Natural killer cell (primary cell): ENCODE measurements around the gene FAP. TPM values are rescaled to one million over a fixed set of nuclear protein-coding genes. Genes with fewer than 3 reads are reported as not detected.

Experiments used
- ATAC-seq, 3 donors: fragments of 150-1000 bp in 2 of 3; fragments of 200-7000 bp in 1 of 3; cut with Tn5 transposase; 1 replicate in 1 of 3; 2 replicates in 2 of 3; pipeline ENCODE4 v1.10.0; 2021; ENCODE audit warnings: mild to moderate bottlenecking in 2 of 3, moderate library complexity in 2 of 3
- DNase-seq, 2 donors: peaks; one replicate each; pipeline versions ENCODE4 v3.0.0 to v3.0.0-alpha.2; 2013 to 2021; ENCODE audit warnings: mixed read lengths in 1 of 2
- H3K27ac ChIP-seq: one replicate; pipeline ENCODE4 v1.5.1; 2013; ENCODE audit warnings: mild to moderate bottlenecking, low read length
- H3K27me3 ChIP-seq: one replicate; pipeline ENCODE4 v1.6.1; 2013; ENCODE audit warnings: low read length; ENCODE audit not compliant: control insufficient read depth, insufficient read depth
- H3K36me3 ChIP-seq: one replicate; pipeline ENCODE4 v1.6.1; 2013; ENCODE audit warnings: low read length; ENCODE audit not compliant: control insufficient read depth, insufficient read depth
- H3K4me1 ChIP-seq: one replicate; pipeline ENCODE4 v1.6.1; 2013; ENCODE audit warnings: low read length; ENCODE audit not compliant: control insufficient read depth, insufficient read depth
- H3K4me3 ChIP-seq: one replicate; pipeline ENCODE4 v1.5.1; 2013; ENCODE audit warnings: low read length
- H3K9me3 ChIP-seq: one replicate; pipeline ENCODE4 v1.6.1; 2013; ENCODE audit warnings: low read length; ENCODE audit not compliant: control insufficient read depth, insufficient read depth
- H3K27ac Mint-ChIP-seq, 2 donors: one replicate each; pipeline ENCODE4 v1.8.0; 2022; ENCODE audit warnings: mild to moderate bottlenecking in 2 of 2, mixed read lengths in 2 of 2, moderate library complexity in 1 of 2
- H3K27me3 Mint-ChIP-seq, 2 donors: one replicate each; pipeline ENCODE4 v1.8.0; 2022; ENCODE audit warnings: low read depth in 2 of 2, mixed read lengths in 2 of 2
- H3K36me3 Mint-ChIP-seq: one replicate; pipeline ENCODE4 v1.8.0; 2022; ENCODE audit warnings: mixed read lengths
- H3K4me1 Mint-ChIP-seq, 2 donors: one replicate each; pipeline ENCODE4 v1.8.0; 2022; ENCODE audit warnings: mixed read lengths in 2 of 2
- H3K4me3 Mint-ChIP-seq: one replicate; pipeline ENCODE4 v1.8.0; 2022; ENCODE audit warnings: mild to moderate bottlenecking, moderate library complexity, mixed read lengths
- H3K9me3 Mint-ChIP-seq, 2 donors: one replicate each; pipeline ENCODE4 v1.8.0; 2022; ENCODE audit warnings: mixed read lengths in 2 of 2
- WGBS: methylation state at CpG from one replicate; pipeline ENCODE4 v1.1.7; 2013; ENCODE audit warnings: missing lambda C conversion rate; ENCODE audit not compliant: insufficient coverage; 5-methylcytosine and 5-hydroxymethylcytosine counted together
- intact Hi-C: fragments of 100-400 bp; cut with micrococcal nuclease; formaldehyde crosslinking; loops from one replicate; pipeline ENCODE4 v1.14.2; 2022
- total RNA-seq, 4 donors: library from RNA; stranded (reverse); fragments of 120-200 nt in 1 of 4; gene quantifications; one replicate each; pipeline versions ENCODE4 v1.2.3 to v1.2.4, GENCODE V29; 2013 to 2022
- TF ChIP-seq, protein P1 (sequence below): fragments of 200-600 bp; IDR thresholded peaks from one replicate; pipeline ENCODE4 v1.8.0; 2022; ENCODE audit warnings: antibody characterized with exemption

FAP gene
- total RNA-seq, 3 donors from 2014 or later (not counting 1 experiment from before 2014, with no cell fraction given) = not detected

DNA sequence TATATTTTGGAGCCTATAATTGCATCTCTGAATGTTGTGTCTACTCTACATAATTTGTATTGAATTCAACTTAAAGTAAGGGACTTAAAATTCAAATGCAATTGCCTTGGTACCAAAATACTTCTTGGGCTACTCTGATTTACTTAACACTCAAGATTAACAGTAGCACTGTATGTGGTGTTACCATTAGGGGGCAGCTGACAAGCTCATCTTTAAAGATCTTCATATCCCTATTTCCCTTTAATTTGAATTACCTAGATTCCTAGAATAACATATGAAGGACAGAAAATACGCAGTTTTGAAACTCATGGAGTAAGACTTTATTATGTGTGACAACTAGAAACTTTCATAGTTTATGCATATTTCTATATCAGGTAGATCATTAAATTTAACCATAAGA is 37.4 kb upstream of the FAP start:
- peaks cover 18% of the 10 kb centered on the region for H3K36me3 Mint-ChIP-seq
- H3K9me3 Mint-ChIP-seq = no peaks in the 10 kb centered on the region
- Histone ChIP-seq H3K27ac (no peak overlapping the region), H3K4me3 (no peak overlapping the region), H3K27me3 (no peaks in the 10 kb centered on the region), H3K4me1 (no peaks in the 10 kb centered on the region), H3K36me3 (peaks cover 84% of the 10 kb centered on the region), H3K9me3 (no peaks in the 10 kb centered on the region)
- no peak overlapping the region for H3K4me3 Mint-ChIP-seq
- no peak overlapping the region for H3K27ac Mint-ChIP-seq
- ATAC-seq (no peak), DNase-seq (no peak)
- H3K4me1 Mint-ChIP-seq = no peaks in the 10 kb centered on the region
- WGBS = no CpG with 5 or more reads among the region's 1 CpG
- TF ChIP-seq, protein P1, sequence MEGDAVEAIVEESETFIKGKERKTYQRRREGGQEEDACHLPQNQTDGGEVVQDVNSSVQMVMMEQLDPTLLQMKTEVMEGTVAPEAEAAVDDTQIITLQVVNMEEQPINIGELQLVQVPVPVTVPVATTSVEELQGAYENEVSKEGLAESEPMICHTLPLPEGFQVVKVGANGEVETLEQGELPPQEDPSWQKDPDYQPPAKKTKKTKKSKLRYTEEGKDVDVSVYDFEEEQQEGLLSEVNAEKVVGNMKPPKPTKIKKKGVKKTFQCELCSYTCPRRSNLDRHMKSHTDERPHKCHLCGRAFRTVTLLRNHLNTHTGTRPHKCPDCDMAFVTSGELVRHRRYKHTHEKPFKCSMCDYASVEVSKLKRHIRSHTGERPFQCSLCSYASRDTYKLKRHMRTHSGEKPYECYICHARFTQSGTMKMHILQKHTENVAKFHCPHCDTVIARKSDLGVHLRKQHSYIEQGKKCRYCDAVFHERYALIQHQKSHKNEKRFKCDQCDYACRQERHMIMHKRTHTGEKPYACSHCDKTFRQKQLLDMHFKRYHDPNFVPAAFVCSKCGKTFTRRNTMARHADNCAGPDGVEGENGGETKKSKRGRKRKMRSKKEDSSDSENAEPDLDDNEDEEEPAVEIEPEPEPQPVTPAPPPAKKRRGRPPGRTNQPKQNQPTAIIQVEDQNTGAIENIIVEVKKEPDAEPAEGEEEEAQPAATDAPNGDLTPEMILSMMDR = no peak
- H3K27me3 Mint-ChIP-seq = no peaks in the 10 kb centered on the region
- intact Hi-C loops = no loop called here

DNA sequence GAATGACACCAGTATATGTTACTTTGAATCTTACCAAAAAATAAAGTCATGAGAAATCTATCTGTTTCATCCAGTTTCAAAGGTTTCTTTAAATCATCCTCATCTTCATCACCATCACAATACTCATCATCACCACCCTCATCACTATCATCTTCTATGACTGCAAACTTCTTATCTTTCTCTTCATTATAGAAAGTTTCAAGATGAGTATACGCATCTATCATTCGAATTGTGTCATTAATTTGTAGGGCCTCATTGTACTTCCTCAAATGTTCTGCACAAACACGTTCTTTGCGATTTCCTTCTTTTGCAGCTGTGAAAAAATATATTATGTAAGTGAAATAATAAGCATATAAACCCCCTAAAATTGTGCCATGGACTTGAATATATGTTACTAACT is 34.1 kb upstream of the FAP start:
- Mint-ChIP-seq H3K36me3 (peaks cover 20% of the 10 kb centered on the region), H3K27ac (no peak overlapping the region), H3K9me3 (no peaks in the 10 kb centered on the region), H3K4me3 (no peak overlapping the region), H3K27me3 (no peaks in the 10 kb centered on the region), H3K4me1 (no peaks in the 10 kb centered on the region)
- 40% methylated on average over 2 of the region's 4 CpGs for WGBS
- peaks cover 67% of the 10 kb centered on the region for H3K36me3 ChIP-seq
- DNase-seq (no peak), ATAC-seq (no peak)
- intact Hi-C loops = no loop called here
- H3K9me3 ChIP-seq = no peaks in the 10 kb centered on the region
- TF ChIP-seq, protein P1 = no peak
- H3K4me3 ChIP-seq = no peak overlapping the region
- H3K27me3 ChIP-seq = no peaks in the 10 kb centered on the region
- H3K27ac ChIP-seq = no peak overlapping the region
- H3K4me1 ChIP-seq = no peaks in the 10 kb centered on the region

DNA sequence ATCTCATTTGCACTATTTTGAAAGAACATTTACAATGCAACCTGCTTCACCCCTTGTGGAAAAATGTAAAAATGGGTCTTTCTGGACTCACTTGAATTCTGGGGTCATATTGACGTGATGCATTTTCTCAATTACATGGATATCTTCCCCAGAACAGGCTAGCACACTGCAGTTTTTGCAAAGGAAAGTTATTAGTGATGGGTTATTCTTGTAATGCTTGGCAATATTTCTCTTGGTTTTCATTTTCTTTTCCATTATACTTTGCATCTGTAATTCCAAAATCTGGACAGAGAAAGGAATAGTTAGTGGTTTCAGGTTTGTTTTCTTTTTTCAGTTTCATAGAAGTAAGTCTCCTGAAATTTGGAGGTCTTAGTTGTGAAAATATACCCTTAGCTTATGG is 24.8 kb upstream of the FAP start:
- Mint-ChIP-seq H3K4me3 (no peak overlapping the region), H3K27me3 (no peaks in the 10 kb centered on the region), H3K9me3 (no peaks in the 10 kb centered on the region), H3K36me3 (peaks cover 48% of the 10 kb centered on the region), H3K27ac (no peak overlapping the region), H3K4me1 (no peaks in the 10 kb centered on the region)
- TF ChIP-seq, protein P1 = no peak
- ATAC-seq = no peak
- no peaks in the 10 kb centered on the region for H3K9me3 ChIP-seq
- no peaks in the 10 kb centered on the region for H3K27me3 ChIP-seq
- H3K4me3 ChIP-seq = no peak overlapping the region
- H3K27ac ChIP-seq = no peak overlapping the region
- peaks cover 48% of the 10 kb centered on the region for H3K36me3 ChIP-seq
- no peaks in the 10 kb centered on the region for H3K4me1 ChIP-seq
- DNase-seq = no peak
- intact Hi-C loops = no loop called here
- WGBS = 100% methylated on average over 1 of the region's 1 CpG

DNA sequence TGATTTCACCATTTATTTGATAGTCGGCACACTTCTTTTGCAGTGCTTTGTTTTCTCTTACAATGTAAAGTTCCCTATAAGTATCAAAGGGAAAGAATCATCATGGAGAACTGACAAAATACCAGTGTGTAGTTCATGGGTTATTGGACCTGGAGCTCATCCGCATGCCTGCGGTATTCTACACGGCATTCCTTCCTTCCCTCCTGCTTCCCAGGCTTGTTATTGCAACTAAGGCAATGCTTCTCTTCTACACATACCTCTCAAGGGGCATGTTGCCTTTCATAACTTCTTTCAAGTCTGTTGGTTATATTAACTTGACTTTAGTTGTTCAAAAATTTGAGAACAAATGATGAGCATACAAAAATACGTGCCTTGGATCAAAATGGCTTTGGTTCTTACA is 24.3 kb upstream of the FAP start:
- Mint-ChIP-seq H3K27me3 (no peaks in the 10 kb centered on the region), H3K4me3 (no peak overlapping the region), H3K27ac (no peak overlapping the region), H3K4me1 (no peaks in the 10 kb centered on the region), H3K36me3 (peaks cover 47% of the 10 kb centered on the region), H3K9me3 (no peaks in the 10 kb centered on the region)
- intact Hi-C loops = no loop called here
- peaks cover 44% of the 10 kb centered on the region for H3K36me3 ChIP-seq
- H3K27me3 ChIP-seq = no peaks in the 10 kb centered on the region
- TF ChIP-seq, protein P1 = no peak
- no peak overlapping the region for H3K4me3 ChIP-seq
- no peaks in the 10 kb centered on the region for H3K4me1 ChIP-seq
- no peak for DNase-seq
- H3K27ac ChIP-seq = no peak overlapping the region
- no peak for ATAC-seq
- no peaks in the 10 kb centered on the region for H3K9me3 ChIP-seq
- 97% methylated on average over 3 of the region's 5 CpGs for WGBS
